Lung (tissue), 12 donors: ENCODE results near the gene CERS5. TPM values are rescaled to one million over a fixed set of nuclear protein-coding genes. Genes with fewer than 3 reads are reported as not detected.

Source experiments
- ATAC-seq: fragments of 200-7000 bp; cut with Tn5 transposase; one replicate; pipeline ENCODE4 v1.9.1; 2020; ENCODE audit warnings: moderate number of reproducible peaks; ENCODE audit not compliant: insufficient read depth, low FRiP score
- DNase-seq, 3 donors: peaks; one replicate each; pipeline ENCODE4 v3.0.0-alpha.2; 2013 to 2017
- H3K27ac ChIP-seq, 2 donors: one replicate each; pipeline ENCODE4 v1.5.1; 2013; ENCODE audit warnings: mild to moderate bottlenecking in 2 of 2, moderate library complexity in 2 of 2, control low read depth in 1 of 2, inconsistent platforms in 1 of 2, low read depth in 1 of 2, low read length in 1 of 2
- H3K27me3 ChIP-seq, 3 donors: one replicate each; pipeline ENCODE4 v1.5.1; 2013; ENCODE audit warnings: low read length in 2 of 3; ENCODE audit not compliant: control insufficient read depth in 3 of 3, insufficient read depth in 3 of 3
- H3K36me3 ChIP-seq, 4 donors: one replicate each; pipeline ENCODE4 v1.5.1; 2013; ENCODE audit warnings: low read length in 4 of 4, mild to moderate bottlenecking in 1 of 4, moderate library complexity in 1 of 4; ENCODE audit not compliant: control insufficient read depth in 4 of 4, insufficient read depth in 4 of 4
- H3K4me1 ChIP-seq, 5 donors: one replicate each; pipeline ENCODE4 v1.5.1; 2013; ENCODE audit warnings: low read length in 5 of 5, mild to moderate bottlenecking in 2 of 5, moderate library complexity in 1 of 5; ENCODE audit not compliant: control insufficient read depth in 5 of 5, insufficient read depth in 5 of 5
- H3K4me3 ChIP-seq: one replicate; pipeline ENCODE4 v1.5.1; 2013; ENCODE audit warnings: mild to moderate bottlenecking, control low read depth, moderate library complexity
- H3K9ac ChIP-seq, 2 donors: one replicate each; pipeline ENCODE4 v1.5.1; 2013; ENCODE audit warnings: low read length in 2 of 2, control low read depth in 1 of 2; ENCODE audit not compliant: insufficient read depth in 1 of 2
- H3K9me3 ChIP-seq, 4 donors: one replicate each; pipeline ENCODE4 v1.5.1; 2013; ENCODE audit warnings: low read length in 3 of 4, mild to moderate bottlenecking in 1 of 4, moderate library complexity in 1 of 4; ENCODE audit not compliant: control insufficient read depth in 4 of 4, insufficient read depth in 3 of 4
- CTCF ChIP-seq: IDR thresholded peaks from 2 replicates; pipeline ENCODE4 v1.5.1; 2012; ENCODE audit warnings: mild to moderate bottlenecking; ENCODE audit errors: control extremely low read depth, extremely low read depth
- WGBS, 2 donors: extraction: QIAGEN DNeasy Blood & Tissue Kit; methylation state at CpG; one replicate each; pipeline ENCODE4 v1.1.7; 2013; 5-methylcytosine and 5-hydroxymethylcytosine counted together
- polyA plus RNA-seq, 2 donors: library from polyadenylated mRNA; stranded (reverse); fragments of 200-250 nt; gene quantifications; one replicate each; pipeline ENCODE4 v1.2.1, GENCODE V29; 2013
- total RNA-seq, 2 donors: library from RNA; depleted of rRNA in 1 of 2; stranded (reverse); fragments of >200 nt in 1 of 2; gene quantifications; one replicate each; pipeline ENCODE4 v1.2.1, GENCODE V29; 2014 to 2021
- donor health status: control.
- donor health status: control.
- donor health status: Bipolar disorder and iron deficiency.
- donor health status: healthy.
- donor health status: DM: yes; HTN: yes; CAD: no.

The CERS5 gene
- total and polyA plus RNA-seq, 4 donors, result 32.6 to 54.0 (median 37.8) TPM

- Histone ChIP-seq H3K36me3 (peaks cover 3 to 8% (median 5%) of the 10 kb centered on the region in 4 donors), H3K4me1 (peaks cover 0 to 9% (median 0%) of the 10 kb centered on the region in 5 donors), H3K9ac (no peak overlapping the region), H3K9me3 (no peaks in the 10 kb centered on the region), H3K4me3 (no peak overlapping the region), H3K27me3 (no peaks in the 10 kb centered on the region), H3K27ac (no peak overlapping the region)
- no peak for TF ChIP-seq CTCF
- DNase-seq (peak in 1 of 3 donors; percentile 59), ATAC-seq (no peak)
- 69 to 75% methylated on average over 14 of the region's 14 CpGs for WGBS, 2 donors
Observed at GRCh38 chr12:50104417-50105366, 62.5 kb downstream of the CERS5 start.

- Histone ChIP-seq H3K4me3 (no peak within 1 kb of the TSS), H3K9ac (no peak within 1 kb of the TSS), H3K9me3 (no peaks in the 10 kb centered on the region), H3K36me3 (peaks cover 8 to 17% (median 13%) of the 10 kb centered on the region in 4 donors), H3K27me3 (no peaks in the 10 kb centered on the region), H3K4me1 (peaks cover 0 to 9% (median 0%) of the 10 kb centered on the region in 5 donors), H3K27ac (peak within 1 kb of the TSS in 1 of 2 donors; percentile 20)
- peak; percentile 29 to 52 (median 52) for DNase-seq
- WGBS, 2 donors, result 32 to 57% methylated on average over 13 of the region's 13 CpGs
- no peak for TF ChIP-seq CTCF
- ATAC-seq, result peak; percentile 67
Observed at GRCh38 chr12:50103767-50104321, 63.3 kb downstream of the CERS5 start, which contains the start of gene GPD1. Gene GPD1, plus strand, starts transcription at chr12:50104008. Its CDS starts 43 bp downstream, at chr12:50104051.

GRCh38 chr12:50103351-50103750, 63.8 kb downstream of the CERS5 start:
- H3K9ac ChIP-seq, result no peak overlapping the region
- ATAC-seq (no peak), DNase-seq (no peak)
- no peaks in the 10 kb centered on the region for H3K27me3 ChIP-seq
- H3K36me3 ChIP-seq, result peaks cover 12 to 22% (median 18%) of the 10 kb centered on the region in 4 donors
- H3K27ac ChIP-seq, result no peak overlapping the region
- no peak overlapping the region for H3K4me3 ChIP-seq
- H3K9me3 ChIP-seq, result no peaks in the 10 kb centered on the region
- no peak for TF ChIP-seq CTCF
- peaks cover 0 to 9% (median 0%) of the 10 kb centered on the region in 5 donors for H3K4me1 ChIP-seq
- WGBS, 2 donors, result 83 to 95% methylated on average over 2 of the region's 2 CpGs
